Neural crest cell (in vitro differentiated cells): ENCODE data around the gene CREB5. TPM values are rescaled to one million over a fixed set of nuclear protein-coding genes. Genes with fewer than 3 reads are reported as not detected.

ENCODE experiments used
- DNase-seq: peaks from one replicate; pipeline ENCODE4 v3.0.0; 2021; ENCODE audit warnings: low read depth, mixed read lengths, low spot score
- H3K27ac Mint-ChIP-seq: one replicate; pipeline ENCODE4 v1.8.0; 2021; ENCODE audit warnings: mild to moderate bottlenecking, mixed read lengths; ENCODE audit not compliant: unreplicated experiment
- H3K27me3 Mint-ChIP-seq: 2 replicates; pipeline ENCODE4 v1.8.0; 2021; ENCODE audit warnings: low read depth, mild to moderate bottlenecking, mixed read lengths
- H3K36me3 Mint-ChIP-seq: 2 replicates; pipeline ENCODE4 v1.8.0; 2021; ENCODE audit warnings: low read depth, mild to moderate bottlenecking, mixed read lengths
- H3K4me1 Mint-ChIP-seq: 2 replicates; pipeline ENCODE4 v1.8.0; 2021; ENCODE audit warnings: mixed read lengths
- H3K4me3 Mint-ChIP-seq: one replicate; pipeline ENCODE4 v1.8.0; 2021; ENCODE audit warnings: mild to moderate bottlenecking, mixed read lengths
- H3K9me3 Mint-ChIP-seq: 2 replicates; pipeline ENCODE4 v1.8.0; 2021; ENCODE audit warnings: mixed read lengths
- CTCF ChIP-seq: fragments of 200-600 bp; sonication (generic); conservative IDR thresholded peaks from 2 replicates; pipeline ENCODE4 v1.5.0; 2021; ENCODE audit warnings: antibody characterized with exemption, mild to moderate bottlenecking
- total RNA-seq: library from RNA; stranded (reverse); gene quantifications from 2 replicates; pipeline ENCODE4 v1.2.1, GENCODE V29; 2021

Gene CREB5
- total RNA-seq, 1 donor from 2014 or later: 8.3 TPM

DNA sequence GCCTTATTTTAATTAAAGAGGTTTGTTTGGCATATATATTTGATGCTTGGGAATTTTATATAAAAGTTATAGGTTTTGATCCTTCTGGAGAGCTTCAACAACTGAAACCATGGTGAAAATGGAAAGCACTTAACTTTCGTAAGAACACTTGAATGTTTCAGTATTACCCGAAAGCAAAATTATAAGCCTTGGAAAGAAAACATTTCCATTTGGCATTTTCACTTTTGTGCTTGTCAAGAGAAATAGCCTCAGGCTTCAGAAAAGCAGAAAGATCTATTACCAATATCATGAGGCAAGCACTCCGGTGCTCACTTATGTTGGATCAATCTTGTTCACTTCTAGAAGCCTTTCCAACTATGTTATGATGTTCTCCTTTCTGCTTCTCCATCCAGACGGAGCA lies 289.9 kb downstream of the CREB5 start:
- TF ChIP-seq CTCF: no peak
- no peaks in the 10 kb centered on the region for H3K9me3 Mint-ChIP-seq
- H3K4me1 Mint-ChIP-seq: peaks cover 13% of the 10 kb centered on the region
- DNase-seq: no peak
- H3K27me3 Mint-ChIP-seq: no peaks in the 10 kb centered on the region
- no peak overlapping the region for H3K4me3 Mint-ChIP-seq
- H3K36me3 Mint-ChIP-seq: peaks cover 4% of the 10 kb centered on the region
- no peak overlapping the region for H3K27ac Mint-ChIP-seq

DNA sequence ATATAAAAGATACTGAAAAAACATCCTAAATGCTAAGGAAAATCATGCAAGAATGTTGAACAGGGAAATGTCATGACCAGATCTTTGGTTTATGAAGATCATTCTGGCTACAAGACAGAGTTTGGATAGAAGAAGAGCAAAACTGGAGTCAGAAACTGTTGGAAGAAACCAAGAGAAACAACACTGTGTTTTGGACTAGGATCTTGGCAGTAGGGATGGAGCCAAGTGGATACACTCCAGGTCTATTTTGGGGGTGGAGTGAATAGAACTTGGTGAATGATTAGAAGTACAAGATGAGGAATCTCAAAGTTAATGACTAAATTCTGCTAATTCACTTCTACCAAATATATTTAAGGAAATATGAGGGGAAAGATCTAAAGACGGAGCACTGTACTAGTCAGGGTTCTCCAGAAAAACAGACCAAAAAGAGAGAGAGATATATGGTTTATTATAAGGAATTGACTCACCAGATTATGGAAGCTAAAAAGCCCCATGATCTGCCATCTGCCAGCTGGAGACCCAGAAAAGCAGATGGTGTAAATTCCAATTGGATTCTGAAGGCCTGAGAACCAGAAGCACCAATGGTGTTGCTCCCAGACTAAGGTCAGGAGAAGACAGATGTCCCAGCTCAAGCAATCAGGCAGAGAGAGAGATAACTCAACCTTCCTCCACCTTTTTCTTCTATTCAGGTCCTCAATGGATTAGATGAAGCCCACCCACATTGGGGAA lies 290.9 kb downstream of the CREB5 start:
- H3K27me3 Mint-ChIP-seq: no peaks in the 10 kb centered on the region
- H3K4me1 Mint-ChIP-seq: peaks cover 19% of the 10 kb centered on the region
- H3K27ac Mint-ChIP-seq: no peak overlapping the region
- no peak for TF ChIP-seq CTCF
- no peak overlapping the region for H3K4me3 Mint-ChIP-seq
- DNase-seq: no peak
- no peaks in the 10 kb centered on the region for H3K9me3 Mint-ChIP-seq
- H3K36me3 Mint-ChIP-seq: peaks cover 4% of the 10 kb centered on the region

GRCh38 chr7:28704706-28705105 lies 292.4 kb downstream of the CREB5 start:
- no peaks in the 10 kb centered on the region for H3K27me3 Mint-ChIP-seq

DNA sequence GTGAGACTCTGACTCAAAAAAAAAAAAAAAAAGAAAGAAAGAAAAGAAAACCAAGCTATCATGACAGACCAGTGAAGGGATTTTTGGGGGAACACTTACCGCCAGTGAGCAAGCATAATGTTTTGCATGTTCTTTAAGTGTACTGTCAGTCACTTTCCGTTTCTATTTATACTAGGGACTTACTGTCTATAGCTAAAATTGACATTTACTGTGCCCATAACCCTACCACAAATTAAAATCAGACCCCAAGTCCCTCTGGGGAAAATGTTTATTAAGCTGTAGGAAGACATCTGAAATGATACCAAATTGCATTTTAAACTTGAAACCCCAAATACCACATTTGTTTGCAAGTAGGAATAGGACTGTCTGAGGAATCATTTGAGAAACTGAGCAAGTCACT lies 293.0 kb downstream of the CREB5 start:
- peaks cover 23% of the 10 kb centered on the region for H3K4me1 Mint-ChIP-seq
- no peak for DNase-seq
- peaks cover 4% of the 10 kb centered on the region for H3K36me3 Mint-ChIP-seq
- no peak overlapping the region for H3K27ac Mint-ChIP-seq
- no peak for TF ChIP-seq CTCF
- H3K4me3 Mint-ChIP-seq: no peak overlapping the region
- no peaks in the 10 kb centered on the region for H3K27me3 Mint-ChIP-seq
- H3K9me3 Mint-ChIP-seq: no peaks in the 10 kb centered on the region

More at GRCh38 chr7:28704706-28705105, 292.4 kb downstream of the CREB5 start:
- Mint-ChIP-seq H3K27ac (no peak overlapping the region), H3K4me1 (peaks cover 27% of the 10 kb centered on the region), H3K36me3 (peaks cover 4% of the 10 kb centered on the region), H3K4me3 (no peak overlapping the region), H3K9me3 (no peaks in the 10 kb centered on the region)
- no peak for DNase-seq
- TF ChIP-seq CTCF: no peak

DNA sequence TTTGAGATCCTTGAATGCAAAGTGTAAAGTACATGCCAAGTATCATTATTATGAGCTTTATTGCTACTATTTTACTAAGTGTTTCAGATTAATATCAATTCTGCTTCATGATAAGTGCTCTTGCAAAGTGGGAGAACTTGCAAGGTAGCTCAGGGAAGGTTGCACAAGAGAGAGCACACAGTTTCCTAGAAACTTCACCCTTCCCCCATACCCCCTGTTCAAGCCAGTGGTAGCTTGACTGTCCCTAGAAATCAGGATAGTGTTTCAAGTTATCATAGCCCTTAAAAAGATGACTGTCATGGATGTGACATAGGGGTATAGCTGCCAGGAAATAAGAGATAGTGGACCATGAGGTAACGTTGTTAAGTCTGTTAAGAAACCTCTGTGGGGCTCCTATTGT lies 294.3 kb downstream of the CREB5 start:
- H3K36me3 Mint-ChIP-seq: peaks cover 4% of the 10 kb centered on the region
- no peaks in the 10 kb centered on the region for H3K9me3 Mint-ChIP-seq
- no peaks in the 10 kb centered on the region for H3K27me3 Mint-ChIP-seq
- no peak overlapping the region for H3K4me3 Mint-ChIP-seq
- TF ChIP-seq CTCF: no peak
- H3K27ac Mint-ChIP-seq: no peak overlapping the region
- peaks cover 33% of the 10 kb centered on the region for H3K4me1 Mint-ChIP-seq
- DNase-seq: no peak
